B cell (primary cell): ENCODE measurements around the gene BYSL. TPM values are rescaled to one million over a fixed set of nuclear protein-coding genes. Genes with fewer than 3 reads are reported as not detected.

ENCODE experiments used
- ATAC-seq: fragments of 200-7000 bp; cut with Tn5 transposase; one replicate; pipeline ENCODE4 v1.10.0; 2021; ENCODE audit warnings: low read depth, mild to moderate bottlenecking, moderate number of reproducible peaks, moderate library complexity
- CTCF ChIA-PET: fragments of 350-600 bp; sonication (Branson Sonifier 250); formaldehyde crosslinking; loops from one replicate; lab custom pipeline; 2021; ENCODE audit warnings: antibody characterized with exemption, inconsistent platforms; lab: Charles Lee
- POLR2A ChIA-PET: fragments of 350-600 bp; sonication (Branson Sonifier 250); formaldehyde crosslinking; loops from one replicate; lab custom pipeline; 2021; ENCODE audit warnings: antibody characterized with exemption; lab: Charles Lee
- DNase-seq: peaks from one replicate; pipeline ENCODE4 v3.0.0; 2013
- H2AFZ ChIP-seq: 2 replicates; pipeline ENCODE4 v1.6.1; 2012; ENCODE audit warnings: mild to moderate bottlenecking, low read depth, low read length; ENCODE audit not compliant: insufficient read depth, poor library complexity, severe bottlenecking
- H3K27ac ChIP-seq, 2 donors: 1 replicate in 1 of 2; 2 replicates in 1 of 2; pipeline ENCODE4 v1.5.1; 2012 to 2013; ENCODE audit warnings: low read length in 2 of 2, mild to moderate bottlenecking in 2 of 2, moderate library complexity in 1 of 2
- H3K27me3 ChIP-seq, 4 experiments: fragments of 200-600 bp in 1 of 4; sonication (generic) in 1 of 4; replicated peaks in 1 of 4; 1 replicate in 2 of 4; 2 replicates in 2 of 4; pipeline versions ENCODE4 v1.6.1 to v1.7.0; 2013 to 2016; ENCODE audit warnings: low read length in 3 of 4, mild to moderate bottlenecking in 2 of 4, mixed read lengths in 1 of 4, moderate library complexity in 1 of 4; ENCODE audit not compliant: insufficient read depth in 4 of 4, control insufficient read depth in 3 of 4; ENCODE audit errors: control extremely low read depth in 1 of 4
- H3K36me3 ChIP-seq, 2 experiments: replicated peaks in 1 of 2; 1 replicate in 1 of 2; 2 replicates in 1 of 2; pipeline versions ENCODE4 v1.6.1 to v1.7.1; 2013; ENCODE audit warnings: low read length in 1 of 2; ENCODE audit not compliant: insufficient read depth in 2 of 2, control insufficient read depth in 1 of 2; ENCODE audit errors: control extremely low read depth in 1 of 2, extremely low read depth in 1 of 2
- H3K4me1 ChIP-seq, 2 donors: fragments of 200-600 bp in 1 of 2; sonication (generic) in 1 of 2; 1 replicate in 1 of 2; 2 replicates in 1 of 2; pipeline versions ENCODE4 v1.5.1 to v1.6.1; 2013 to 2017; ENCODE audit warnings: low read length in 2 of 2; ENCODE audit not compliant: control insufficient read depth in 2 of 2, insufficient read depth in 2 of 2
- H3K4me2 ChIP-seq: replicated peaks from 2 replicates; pipeline ENCODE3; 2012; ENCODE audit warnings: mild to moderate bottlenecking, low read depth, low read length; ENCODE audit not compliant: poor library complexity, severe bottlenecking
- H3K4me3 ChIP-seq, 5 experiments: fragments of 200-600 bp in 1 of 5; sonication (generic) in 1 of 5; 1 replicate in 3 of 5; 2 replicates in 2 of 5; pipeline versions ENCODE4 v1.5.1 to v1.7.0; 2011 to 2016; ENCODE audit warnings: low read length in 4 of 5, mild to moderate bottlenecking in 4 of 5, low read depth in 2 of 5, control low read depth in 1 of 5, moderate library complexity in 1 of 5; ENCODE audit not compliant: insufficient read depth in 1 of 5; ENCODE audit errors: control extremely low read depth in 1 of 5, extremely low read depth in 1 of 5
- H3K79me2 ChIP-seq: fragments of 200-600 bp; sonication (generic); one replicate; pipeline ENCODE4 v1.6.0; 2016; ENCODE audit warnings: low read length; ENCODE audit not compliant: control insufficient read depth, insufficient read depth
- H3K9ac ChIP-seq: fragments of 200-600 bp; sonication (generic); 2 replicates; pipeline ENCODE4 v1.6.1; 2017; ENCODE audit warnings: mild to moderate bottlenecking, low read length, moderate library complexity
- H3K9me3 ChIP-seq, 3 donors: one replicate each; pipeline versions ENCODE4 v1.6.1 to v1.7.1; 2013; ENCODE audit warnings: low read length in 2 of 3; ENCODE audit not compliant: control insufficient read depth in 2 of 3, insufficient read depth in 1 of 3; ENCODE audit errors: control extremely low read depth in 1 of 3
- H4K20me1 ChIP-seq: 2 replicates; pipeline ENCODE4 v1.6.0; 2012; ENCODE audit warnings: mild to moderate bottlenecking, low read length; ENCODE audit not compliant: insufficient read depth, control insufficient read depth, poor library complexity, severe bottlenecking
- H3K27ac Mint-ChIP-seq: one replicate; pipeline ENCODE4 v1.8.0; 2021; ENCODE audit warnings: mixed read lengths
- H3K27me3 Mint-ChIP-seq: one replicate; pipeline ENCODE4 v1.8.0; 2021; ENCODE audit warnings: mixed read lengths
- H3K4me1 Mint-ChIP-seq: one replicate; pipeline ENCODE4 v1.8.0; 2021; ENCODE audit warnings: mixed read lengths
- H3K4me3 Mint-ChIP-seq: one replicate; pipeline ENCODE4 v1.8.0; 2021; ENCODE audit warnings: mixed read lengths
- H3K9me3 Mint-ChIP-seq: one replicate; pipeline ENCODE4 v1.8.0; 2022; ENCODE audit warnings: mixed read lengths; ENCODE audit not compliant: insufficient read depth
- EZH2 ChIP-seq: IDR thresholded peaks from 2 replicates; pipeline ENCODE4 v1.6.1; 2012; ENCODE audit warnings: borderline replicate concordance, low read depth, mild to moderate bottlenecking, moderate library complexity, low read length; ENCODE audit not compliant: insufficient read depth, poor library complexity, severe bottlenecking
- WGBS: methylation state at CpG from one replicate; pipeline ENCODE4 v1.1.5; 2013; ENCODE audit warnings: missing lambda C conversion rate; ENCODE audit not compliant: insufficient coverage; 5-methylcytosine and 5-hydroxymethylcytosine counted together
- intact Hi-C: fragments of 100-400 bp; cut with micrococcal nuclease; formaldehyde crosslinking; loops from one replicate; pipeline ENCODE4 v1.10.0; 2022
- polyA plus RNA-seq: library from polyadenylated mRNA; depleted of rRNA; stranded (reverse); fragments of >200 nt; gene quantifications from 2 replicates; pipeline ENCODE4 v1.2.3, GENCODE V29; 2012
- total RNA-seq, 2 donors: library from RNA; stranded (reverse); fragments of 120-200 nt in 1 of 2; gene quantifications; 1 replicate in 1 of 2; 2 replicates in 1 of 2; pipeline versions ENCODE4 v1.2.3 to v1.2.4, GENCODE V29; 2013 to 2022
- TF ChIP-seq, protein P1 (sequence below): fragments of 200-600 bp; IDR thresholded peaks from one replicate; pipeline ENCODE4 v1.8.0; 2022; ENCODE audit warnings: antibody characterized with exemption, mild to moderate bottlenecking

Gene BYSL
- total and polyA plus RNA-seq, 2 donors (not counting 1 experiment from before 2014, with no cell fraction given) = 6.0 to 11.1 TPM

DNA sequence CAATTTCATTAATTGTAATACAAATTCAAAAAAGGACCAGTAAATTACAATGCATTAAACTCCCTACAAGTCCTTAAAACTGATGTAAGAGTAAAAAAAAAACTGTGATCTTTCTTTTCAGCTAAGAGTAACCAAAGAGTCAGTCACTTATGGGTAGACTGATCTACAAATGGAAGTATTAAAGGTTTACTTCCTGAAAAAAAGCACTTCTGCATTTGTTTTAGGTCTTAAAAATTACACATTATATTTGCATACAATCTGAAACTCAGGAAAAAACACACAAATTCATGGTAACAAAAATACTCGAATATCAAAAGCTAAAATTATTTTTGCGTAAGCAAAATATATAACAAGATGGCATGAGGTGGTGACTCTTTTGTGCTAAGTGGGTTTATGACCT, 49.6 kb upstream of the BYSL start:
- CTCF ChIA-PET = interaction anchor here (1.2 kb wide), 1 partner anchor 173 kb away, joined by 3 read pairs; no protein-coding TSS in a partner anchor
- POLR2A ChIA-PET = no interaction called here
- Mint-ChIP-seq H3K4me3 (no peak overlapping the region), H3K27ac (no peak overlapping the region), H3K9me3 (no peaks in the 10 kb centered on the region), H3K27me3 (no peaks in the 10 kb centered on the region), H3K4me1 (peaks cover 37% of the 10 kb centered on the region)
- peak overlapping the region; percentile 13 for H3K9ac ChIP-seq
- DNase-seq (peak; percentile 15), ATAC-seq (no peak)
- H2AFZ ChIP-seq = peak overlapping the region; percentile 14
- TF ChIP-seq EZH2 = no peak
- TF ChIP-seq, protein P1, sequence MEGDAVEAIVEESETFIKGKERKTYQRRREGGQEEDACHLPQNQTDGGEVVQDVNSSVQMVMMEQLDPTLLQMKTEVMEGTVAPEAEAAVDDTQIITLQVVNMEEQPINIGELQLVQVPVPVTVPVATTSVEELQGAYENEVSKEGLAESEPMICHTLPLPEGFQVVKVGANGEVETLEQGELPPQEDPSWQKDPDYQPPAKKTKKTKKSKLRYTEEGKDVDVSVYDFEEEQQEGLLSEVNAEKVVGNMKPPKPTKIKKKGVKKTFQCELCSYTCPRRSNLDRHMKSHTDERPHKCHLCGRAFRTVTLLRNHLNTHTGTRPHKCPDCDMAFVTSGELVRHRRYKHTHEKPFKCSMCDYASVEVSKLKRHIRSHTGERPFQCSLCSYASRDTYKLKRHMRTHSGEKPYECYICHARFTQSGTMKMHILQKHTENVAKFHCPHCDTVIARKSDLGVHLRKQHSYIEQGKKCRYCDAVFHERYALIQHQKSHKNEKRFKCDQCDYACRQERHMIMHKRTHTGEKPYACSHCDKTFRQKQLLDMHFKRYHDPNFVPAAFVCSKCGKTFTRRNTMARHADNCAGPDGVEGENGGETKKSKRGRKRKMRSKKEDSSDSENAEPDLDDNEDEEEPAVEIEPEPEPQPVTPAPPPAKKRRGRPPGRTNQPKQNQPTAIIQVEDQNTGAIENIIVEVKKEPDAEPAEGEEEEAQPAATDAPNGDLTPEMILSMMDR = no peak
- intact Hi-C loops = no loop called here
- no peaks in the 10 kb centered on the region for H3K36me3 ChIP-seq
- no peak overlapping the region for H3K27ac ChIP-seq
- WGBS = no CpG with 5 or more reads among the region's 2 CpGs
- no peaks in the 10 kb centered on the region for H4K20me1 ChIP-seq
- H3K4me3 ChIP-seq = peak overlapping the region in 1 of 5 experiments; percentile 5
- no peaks in the 10 kb centered on the region for H3K27me3 ChIP-seq
- peak overlapping the region; percentile 44 for H3K4me2 ChIP-seq
- H3K4me1 ChIP-seq = peaks cover 13 to 20% of the 10 kb centered on the region in 2 donors
- peaks cover 0 to 5% (median 0%) of the 10 kb centered on the region in 3 donors for H3K9me3 ChIP-seq
- H3K79me2 ChIP-seq = no peaks in the 10 kb centered on the region

DNA sequence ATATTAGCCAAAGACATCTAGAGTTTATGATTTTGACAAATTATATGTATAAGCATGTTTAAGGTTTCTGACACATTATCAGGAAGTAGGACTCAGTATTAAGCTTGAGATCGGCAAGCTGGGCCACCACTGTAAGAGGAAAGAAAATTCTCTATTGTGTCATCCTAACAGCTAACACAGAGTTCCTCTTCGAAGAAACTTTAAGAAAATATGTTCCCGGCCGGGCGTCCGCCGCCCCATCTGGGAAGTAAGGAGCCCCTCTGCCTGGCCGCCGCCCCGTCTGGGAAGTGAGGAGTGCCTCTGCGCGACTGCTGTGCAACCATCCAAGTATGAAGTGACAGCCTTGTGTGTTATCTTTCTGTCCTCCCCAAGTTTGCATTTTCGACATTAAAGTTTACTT, 49.2 kb upstream of the BYSL start:
- peaks cover 37% of the 10 kb centered on the region for H3K4me1 Mint-ChIP-seq
- no peak for TF ChIP-seq EZH2
- TF ChIP-seq, protein P1 = no peak
- Histone ChIP-seq H3K79me2 (no peaks in the 10 kb centered on the region), H3K4me2 (peak overlapping the region; percentile 44), H3K9me3 (peaks cover 0 to 5% (median 0%) of the 10 kb centered on the region in 3 donors), H4K20me1 (no peaks in the 10 kb centered on the region), H3K4me3 (no peak overlapping the region), H3K27ac (no peak overlapping the region), H3K4me1 (peaks cover 13 to 20% of the 10 kb centered on the region in 2 donors), H3K27me3 (no peaks in the 10 kb centered on the region), H3K9ac (no peak overlapping the region), H3K36me3 (no peaks in the 10 kb centered on the region), H2AFZ (no peak overlapping the region)
- no peak overlapping the region for H3K27ac Mint-ChIP-seq
- WGBS = 99% methylated on average over 10 of the region's 13 CpGs
- ATAC-seq = no peak
- no peaks in the 10 kb centered on the region for H3K9me3 Mint-ChIP-seq
- H3K4me3 Mint-ChIP-seq = no peak overlapping the region
- intact Hi-C loops = no loop called here
- no peak for DNase-seq
- no peaks in the 10 kb centered on the region for H3K27me3 Mint-ChIP-seq
- ChIA-PET CTCF (interaction anchor here (1.2 kb wide), 1 partner anchor 172 kb away, joined by 3 read pairs; no protein-coding TSS in a partner anchor), POLR2A (no interaction called here)
